ENCODE results near the gene CCL19. TPM values are rescaled to one million over a fixed set of nuclear protein-coding genes. Genes with fewer than 3 reads are reported as not detected.
A peak's percentile ranks its signal among the peaks of the same experiment; 100 is the strongest.

The CCL19 gene
- polyA plus RNA-seq, 1 of the 3 experiments (the other 2 are of a cell fraction) = not detected

DNA sequence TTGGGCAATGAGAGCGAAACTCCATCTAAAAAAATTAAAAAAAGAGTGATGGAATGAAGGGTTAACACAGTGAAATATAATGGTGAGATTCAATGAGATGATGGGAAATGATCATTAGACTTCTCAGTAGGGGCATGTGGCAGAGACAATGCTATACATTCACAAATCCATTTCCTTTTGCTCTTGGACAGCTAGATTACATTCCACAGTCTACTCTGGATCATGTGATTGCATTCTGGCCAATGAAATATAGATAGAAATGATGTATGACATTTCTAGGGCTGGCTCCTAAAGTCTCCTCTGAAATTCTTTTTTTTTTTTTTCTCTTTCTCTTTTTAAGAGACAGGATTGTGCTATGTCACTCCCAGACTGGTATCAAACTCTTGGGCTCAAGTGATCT is 48.4 kb downstream of the CCL19 start:
- Histone ChIP-seq H3K27me3 (ENCODE audit: insufficient read depth) (no peaks in the 10 kb centered on the region), H3K9ac (no peak overlapping the region), H3K27ac (ENCODE audit: low read depth in 2 of 2, low read length in 1 of 2) (no peak overlapping the region), H3K79me2 (ENCODE audit: insufficient read depth) (peaks cover 8% of the 10 kb centered on the region; the same call in 1 of the 2 replicates), H3K36me3 (replicated peaks in 1 of 2; ENCODE audit: control insufficient read depth in 1 of 2, insufficient read depth in 2 of 2, low read length in 1 of 2) (no peaks in the 10 kb centered on the region), H4K20me1 (ENCODE audit: insufficient read depth) (no peaks in the 10 kb centered on the region), H3K4me1 (ENCODE audit: control insufficient read depth in 1 of 2, insufficient read depth in 2 of 2, low read depth in 1 of 2, low read length in 1 of 2) (peaks cover 6 to 19% of the 10 kb centered on the region in 2 experiments; a peak in 2 of 4 replicates), H3K4me2 (no peak overlapping the region), H3F3A (replicated peaks; ENCODE audit: insufficient read depth) (peaks cover 9% of the 10 kb centered on the region), H2AFZ (ENCODE audit: low read depth) (no peak overlapping the region), H3K9me2 (no peaks in the 10 kb centered on the region), H3K4me3 (ENCODE audit: low read depth in 2 of 2, low read length in 1 of 2) (no peak overlapping the region), H3K9me3 (no peaks in the 10 kb centered on the region)
- no peak for DNase-seq
- no peak for TF ChIP-seq FOSL2 (IDR thresholded peaks at IDR 0.05; ENCODE audit: borderline replicate concordance, low read depth)
- no peak for TF ChIP-seq REST (IDR thresholded peaks at IDR 0.05; ENCODE audit: low read depth, low read length)
- peak; percentile 46; the same call in 1 of the 2 replicates for TF ChIP-seq USF1 (IDR thresholded peaks at IDR 0.05; ENCODE audit: borderline replicate concordance, low read depth)
- no peak for TF ChIP-seq RAD21 (IDR thresholded peaks at IDR 0.05; ENCODE audit: low read length)
- TF ChIP-seq YY1 (IDR thresholded peaks at IDR 0.05; ENCODE audit: low read depth) = no peak
- no peak for TF ChIP-seq SIN3A (IDR thresholded peaks at IDR 0.05; ENCODE audit: borderline replicate concordance, low read depth, low read length)
- TF ChIP-seq, protein P1, sequence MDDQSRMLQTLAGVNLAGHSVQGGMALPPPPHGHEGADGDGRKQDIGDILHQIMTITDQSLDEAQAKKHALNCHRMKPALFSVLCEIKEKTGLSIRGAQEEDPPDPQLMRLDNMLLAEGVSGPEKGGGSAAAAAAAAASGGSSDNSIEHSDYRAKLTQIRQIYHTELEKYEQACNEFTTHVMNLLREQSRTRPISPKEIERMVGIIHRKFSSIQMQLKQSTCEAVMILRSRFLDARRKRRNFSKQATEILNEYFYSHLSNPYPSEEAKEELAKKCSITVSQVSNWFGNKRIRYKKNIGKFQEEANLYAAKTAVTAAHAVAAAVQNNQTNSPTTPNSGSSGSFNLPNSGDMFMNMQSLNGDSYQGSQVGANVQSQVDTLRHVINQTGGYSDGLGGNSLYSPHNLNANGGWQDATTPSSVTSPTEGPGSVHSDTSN (IDR thresholded peaks at IDR 0.05) = no peak
- TF ChIP-seq TCF12 (IDR thresholded peaks at IDR 0.05) = no peak
- WGBS (ENCODE audit: low lambda C conversion rate) = 80% methylated on average over 1 of the region's 1 CpG
- ChIA-PET POLR2A (no interaction called here), CTCF (interaction anchor here (1.0 to 14.1 kb wide), 6 partner anchors 5 to 60 kb away, joined by 3 to 152 read pairs (median 3); partner anchors contain the start of gene SIGMAR1)

Small RNA genes lying within 50 kb of the gene (small RNA-seq; reads per million reads assigned to genes)
- 0 reads per million in 7 experiments for gene CCL27

Other genes starting within 250 kb of the CCL19 start
- 15.7 and 18.5 TPM in 2 replicates for gene FAM219A, start 232.7 kb downstream of the CCL19 start, polyA plus RNA-seq (2012; rRNA removed)
- gene DNAI1, start 232.5 kb downstream of the CCL19 start, polyA plus RNA-seq (2012; rRNA removed) = 0.46 and 0.55 TPM in 2 replicates
- 1.2 and 1.5 TPM in 2 replicates for gene ENHO, start 168.3 kb downstream of the CCL19 start, polyA plus RNA-seq (2012; rRNA removed)
- 1.8 and 3.7 TPM in 2 replicates for gene CNTFR, start 101.6 kb downstream of the CCL19 start, polyA plus RNA-seq (2012; rRNA removed)
- gene RPP25L, start 79.2 kb downstream of the CCL19 start, polyA plus RNA-seq (2012; rRNA removed) = 46.3 and 47.6 TPM in 2 replicates
- gene DCTN3, start 70.8 kb downstream of the CCL19 start, polyA plus RNA-seq (2012; rRNA removed) = 210 and 300 TPM in 2 replicates
- 0.08 and 0.11 TPM in 2 replicates for gene ARID3C, start 62.2 kb downstream of the CCL19 start, polyA plus RNA-seq (2012; rRNA removed)
- gene SIGMAR1, start 53.5 kb downstream of the CCL19 start, polyA plus RNA-seq (2012; rRNA removed) = 73.7 and 79.0 TPM in 2 replicates
- gene GALT, start 44.6 kb downstream of the CCL19 start, polyA plus RNA-seq (2012; rRNA removed) = 45.9 and 49.1 TPM in 2 replicates
- 16.5 and 20.8 TPM in 2 replicates for gene IL11RA, start 39.1 kb downstream of the CCL19 start, polyA plus RNA-seq (2012; rRNA removed)
- gene CCL27, start 28.6 kb downstream of the CCL19 start, polyA plus RNA-seq (2012; rRNA removed) = 0.10 TPM in 1 of 2 replicates, not detected in the other
- not detected in 2 replicates for gene CCL21, start 18.9 kb upstream of the CCL19 start, polyA plus RNA-seq (2012; rRNA removed)

All from SK-N-SH (cell line).